Measurements from ENCODE around the gene KCNF1. TPM values are rescaled to one million over a fixed set of nuclear protein-coding genes. Genes with fewer than 3 reads are reported as not detected.

Gene KCNF1
- total and polyA plus RNA-seq, 2 experiments from 2014 or later, result 0.67 to 0.87 TPM

- 87% methylated on average over 10 of the region's 10 CpGs for WGBS (ENCODE audit: low lambda C conversion rate, missing lambda C conversion rate)
- Histone ChIP-seq H3K27ac (no peak overlapping the region), H4K20me1 (ENCODE audit: insufficient read depth, poor library complexity, severe bottlenecking) (no peaks in the 10 kb centered on the region), H3K4me2 (no peak overlapping the region), H3K79me2 (no peaks in the 10 kb centered on the region), H3K9me3 (ENCODE audit: low read depth) (no peaks in the 10 kb centered on the region), H3K4me1 (ENCODE audit: insufficient read depth) (no peaks in the 10 kb centered on the region), H3K4me3 (no peak overlapping the region), H3K27me3 (no peaks in the 10 kb centered on the region), H3K9me2 (replicated peaks; ENCODE audit: insufficient read depth) (no peaks in the 10 kb centered on the region), H2AFZ (no peak overlapping the region), H3K36me3 (replicated peaks; ENCODE audit: insufficient read depth, low read depth) (no peaks in the 10 kb centered on the region)
- TF ChIP-seq CTCF (IDR thresholded peaks at IDR 0.05; ENCODE audit: poor library complexity) (peak; percentile 32), EZH2phosphoT487 (IDR thresholded peaks at IDR 0.05; ENCODE audit: low read depth, severe bottlenecking, unreplicated experiment) (no peak)
- DNase-seq (ENCODE audit: low spot score), result no peak
Measured at GRCh38 chr2:10900216-10901109, 11.3 kb upstream of the KCNF1 start.

GRCh38 chr2:10901160-10901939 is 10.4 kb upstream of the KCNF1 start:
- no peaks in the 10 kb centered on the region for H3K36me3 ChIP-seq (replicated peaks; ENCODE audit: insufficient read depth, low read depth)
- H2AFZ ChIP-seq, result no peak overlapping the region
- WGBS (ENCODE audit: low lambda C conversion rate, missing lambda C conversion rate), result 62% methylated on average over 10 of the region's 12 CpGs
- TF ChIP-seq CTCF (IDR thresholded peaks at IDR 0.05; ENCODE audit: poor library complexity) (no peak), EZH2phosphoT487 (IDR thresholded peaks at IDR 0.05; ENCODE audit: low read depth, severe bottlenecking, unreplicated experiment) (no peak), EZH2 (IDR thresholded peaks at IDR 0.05; ENCODE audit: borderline replicate concordance) (no peak)
- no peaks in the 10 kb centered on the region for H3K9me3 ChIP-seq (ENCODE audit: low read depth)
- peak; percentile 33 for DNase-seq (ENCODE audit: low spot score)
- H4K20me1 ChIP-seq (ENCODE audit: insufficient read depth, poor library complexity, severe bottlenecking), result no peaks in the 10 kb centered on the region
- H3K4me1 ChIP-seq (ENCODE audit: insufficient read depth), result no peaks in the 10 kb centered on the region
- H3K9me2 ChIP-seq (replicated peaks; ENCODE audit: insufficient read depth), result no peaks in the 10 kb centered on the region
- H3K27ac ChIP-seq, result no peak overlapping the region
- H3K4me3 ChIP-seq, result no peak overlapping the region
- H3K4me2 ChIP-seq, result no peak overlapping the region
- no peaks in the 10 kb centered on the region for H3K79me2 ChIP-seq
- H3K27me3 ChIP-seq, result no peaks in the 10 kb centered on the region

- Histone ChIP-seq H3K4me2 (no peak overlapping the region), H3K27ac (no peak overlapping the region), H3K9me3 (ENCODE audit: low read depth) (no peaks in the 10 kb centered on the region), H3K36me3 (replicated peaks; ENCODE audit: insufficient read depth, low read depth) (no peaks in the 10 kb centered on the region), H3K9me2 (replicated peaks; ENCODE audit: insufficient read depth) (no peaks in the 10 kb centered on the region), H3K4me1 (ENCODE audit: insufficient read depth) (no peaks in the 10 kb centered on the region), H3K27me3 (no peaks in the 10 kb centered on the region), H2AFZ (no peak overlapping the region), H3K79me2 (no peaks in the 10 kb centered on the region), H4K20me1 (ENCODE audit: insufficient read depth, poor library complexity, severe bottlenecking) (no peaks in the 10 kb centered on the region), H3K4me3 (no peak overlapping the region)
- TF ChIP-seq EZH2 (IDR thresholded peaks at IDR 0.05; ENCODE audit: borderline replicate concordance), result no peak
- TF ChIP-seq EZH2phosphoT487 (IDR thresholded peaks at IDR 0.05; ENCODE audit: low read depth, severe bottlenecking, unreplicated experiment), result no peak
- no peak for TF ChIP-seq CTCF (IDR thresholded peaks at IDR 0.05; ENCODE audit: poor library complexity)
- no peak for DNase-seq (ENCODE audit: low spot score)
- WGBS (ENCODE audit: low lambda C conversion rate, missing lambda C conversion rate), result 76% methylated on average over 1 of the region's 2 CpGs
Measured at GRCh38 chr2:10903861-10904210, 7.9 kb upstream of the KCNF1 start.
